Islet precursor cell (in vitro differentiated cells): ENCODE results near the gene ADK.
"Not testable (repeated sequence)": the region's sequence is repeated elsewhere in the genome, so short reads cannot be mapped to it uniquely, and the experiment has no call there.

Source experiments
- DNase-seq: peaks from one replicate; pipeline ENCODE4 v3.0.0-alpha.2; 2018

Gene ADK

DNA sequence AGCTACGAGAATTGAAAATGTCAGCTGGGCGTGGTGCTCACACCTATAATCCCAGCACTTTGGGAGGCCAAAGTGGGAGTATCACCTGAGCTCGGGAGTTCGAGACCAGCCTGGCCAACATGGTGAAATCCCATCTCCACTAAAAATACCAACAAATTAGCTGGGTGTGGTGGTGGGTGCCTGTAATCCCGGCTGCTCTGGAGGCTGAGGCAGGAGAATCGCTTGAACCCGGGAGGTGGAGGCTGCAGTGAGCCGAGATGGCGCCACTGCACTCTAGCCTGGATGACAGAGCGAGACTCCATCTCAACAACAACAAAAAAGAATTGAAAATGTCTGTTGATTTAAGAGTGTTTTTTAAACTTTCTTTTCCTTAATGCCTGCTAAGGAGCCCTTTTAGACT lies 4.0 kb upstream of the ADK start:
- DNase-seq, result not testable (repeated sequence)

DNA sequence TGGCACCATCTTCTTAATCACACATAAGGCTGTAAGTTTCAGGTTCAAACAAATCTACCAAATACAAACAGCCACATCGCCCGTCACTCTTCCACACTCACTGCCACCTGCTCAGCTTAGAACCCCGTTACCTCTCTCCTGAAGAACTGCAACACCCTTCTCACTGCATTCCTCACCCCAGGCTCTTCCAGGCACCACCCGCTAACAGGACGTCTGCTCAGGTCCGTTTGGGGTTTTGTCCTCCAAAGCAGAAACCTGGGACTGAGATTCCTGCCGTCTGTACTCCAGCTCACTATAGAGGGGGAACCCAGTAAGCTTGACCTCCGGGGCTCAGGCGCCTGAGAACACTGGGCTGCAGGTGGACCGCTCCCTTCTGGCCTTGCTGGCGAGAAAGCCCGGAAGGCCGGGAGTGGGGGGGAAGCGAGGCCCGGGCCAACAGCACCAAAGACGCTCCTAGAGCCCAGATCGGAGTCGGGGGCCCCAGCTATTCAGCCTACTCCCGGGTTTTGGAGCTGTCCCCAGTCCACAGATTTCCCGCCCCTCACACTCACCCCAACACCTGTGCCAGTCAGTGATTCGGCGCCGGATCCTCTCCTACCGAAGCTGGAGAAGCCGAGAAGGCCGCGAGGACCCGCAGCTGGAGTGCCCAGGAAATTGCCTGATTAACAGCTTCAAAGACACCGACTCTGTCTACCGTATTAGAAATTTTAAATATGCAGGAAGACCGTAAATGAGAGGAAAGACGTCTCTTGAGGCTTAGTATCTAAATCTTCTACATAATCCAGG lies 624 bp upstream of the ADK start, which contains the start of gene AP3M1:
AP3M1 (minus strand) TSS at position 625 of the 786 bp plus-strand sequence. CDS start 12,449 bp downstream, outside the sequence.
- peak; percentile 88 for DNase-seq

DNA sequence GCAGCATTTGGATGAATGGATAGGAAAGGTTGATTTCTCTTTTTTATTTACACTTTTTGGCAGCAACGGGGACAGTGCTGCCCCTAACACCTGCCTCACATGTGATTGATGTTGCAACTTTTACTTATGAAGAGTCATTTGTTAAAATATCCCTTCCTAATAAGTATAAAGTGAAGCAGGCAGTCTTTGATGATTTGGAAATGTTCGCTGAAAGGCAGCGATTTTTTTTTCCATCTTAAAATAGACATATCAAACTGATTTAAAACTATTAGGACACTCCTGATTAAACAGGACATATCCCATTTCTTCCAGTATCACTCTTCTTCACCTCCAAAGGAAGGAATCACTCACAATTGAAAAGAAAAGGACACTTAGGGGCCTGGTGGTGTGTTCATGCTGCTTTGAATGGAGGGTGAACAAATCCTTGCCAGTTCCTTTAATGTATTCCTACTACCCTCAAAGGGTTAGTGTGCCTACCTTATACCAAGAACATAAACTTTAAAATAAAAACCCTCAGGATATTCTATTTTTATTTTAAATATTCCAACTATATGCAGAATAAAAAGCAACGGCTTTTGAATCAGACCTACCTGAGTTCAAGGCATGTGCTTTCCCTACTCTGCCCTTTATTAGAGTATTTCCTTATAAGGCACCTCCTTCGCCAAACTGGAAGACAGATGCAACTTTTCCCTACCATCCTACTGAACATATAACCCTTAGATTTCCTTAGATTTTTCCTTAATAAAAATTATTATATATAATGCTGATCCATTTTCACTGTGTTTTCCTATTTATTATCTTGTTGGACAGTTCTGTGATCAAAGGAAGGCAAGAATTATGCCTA lies 1.1 kb downstream of the ADK start:
- no peak for DNase-seq

DNA sequence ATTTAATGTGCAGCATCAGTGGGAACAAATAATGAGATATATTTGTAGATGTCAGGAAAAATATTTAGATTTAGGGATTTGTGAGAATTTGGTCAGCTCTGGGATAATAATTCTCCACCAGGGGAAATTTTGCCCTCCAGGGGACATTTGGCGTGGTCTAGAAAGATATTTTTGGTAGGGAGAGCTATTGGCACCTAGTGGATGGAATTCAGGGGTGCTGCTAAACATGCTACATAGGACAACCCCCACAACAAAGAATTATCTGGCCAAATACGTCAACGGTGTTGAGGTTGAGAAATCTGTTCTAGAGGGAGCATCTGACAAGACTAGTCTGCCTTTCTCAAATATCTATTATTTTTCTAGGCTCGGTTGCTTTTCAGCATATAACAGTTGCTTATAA lies 2.1 kb downstream of the ADK start:
- no peak for DNase-seq

DNA sequence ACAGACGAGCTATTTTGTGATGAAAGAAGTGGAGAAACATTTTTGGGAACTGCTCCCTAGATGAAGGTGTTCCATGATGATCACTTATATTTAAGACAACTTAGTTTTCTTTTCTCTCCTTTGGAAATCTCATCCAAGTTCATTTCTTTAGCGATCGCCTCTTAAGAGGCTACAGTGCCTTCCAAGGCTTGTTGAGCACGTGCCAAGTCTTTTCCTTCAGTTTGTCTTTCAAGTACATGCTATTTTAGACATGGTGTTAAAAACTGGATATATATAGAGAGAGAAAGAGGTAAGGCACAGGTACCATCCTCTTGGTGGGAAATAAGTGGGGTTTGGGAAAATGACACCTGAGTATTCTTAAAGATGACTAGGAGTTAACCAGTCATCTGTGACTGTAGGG lies 2.7 kb downstream of the ADK start:
- no peak for DNase-seq

DNA sequence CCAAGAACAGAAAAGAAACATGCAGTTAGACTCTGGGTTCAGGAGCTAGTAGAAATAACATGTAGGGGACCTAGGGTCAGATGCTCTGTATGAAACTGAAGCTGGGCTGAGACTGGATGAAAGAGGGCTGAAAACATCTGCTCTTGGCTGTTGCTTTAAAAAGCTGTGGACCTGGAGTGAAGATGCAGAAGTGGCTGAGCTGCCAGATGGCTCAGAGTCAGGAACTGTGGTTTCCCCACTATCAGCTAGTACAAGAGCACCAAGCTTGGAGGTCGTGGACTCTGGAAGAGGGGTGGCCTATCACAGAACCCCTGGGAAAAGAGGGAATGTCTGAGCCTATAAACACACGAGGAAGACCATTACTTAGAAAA lies 5.9 kb downstream of the ADK start:
- DNase-seq, result no peak

DNA sequence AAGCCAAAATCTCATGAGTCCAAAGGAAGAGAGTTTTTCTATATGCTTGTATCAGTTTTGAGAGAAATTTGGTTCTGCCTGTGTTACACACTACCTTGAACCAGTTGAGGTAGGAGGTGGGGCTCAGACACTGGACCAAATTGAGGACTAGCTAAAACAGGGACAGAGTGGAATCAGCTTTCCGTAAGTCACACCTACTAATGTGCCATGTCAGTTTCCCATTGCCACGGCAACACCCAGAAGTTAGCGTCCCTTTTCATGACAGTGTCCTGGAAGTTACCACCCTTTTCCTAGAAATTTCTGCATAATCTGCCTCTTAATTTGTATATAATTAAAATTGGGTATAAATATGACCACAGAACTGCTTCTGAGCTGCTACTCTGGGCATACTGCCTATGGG lies 9.0 kb downstream of the ADK start:
- no peak for DNase-seq

DNA sequence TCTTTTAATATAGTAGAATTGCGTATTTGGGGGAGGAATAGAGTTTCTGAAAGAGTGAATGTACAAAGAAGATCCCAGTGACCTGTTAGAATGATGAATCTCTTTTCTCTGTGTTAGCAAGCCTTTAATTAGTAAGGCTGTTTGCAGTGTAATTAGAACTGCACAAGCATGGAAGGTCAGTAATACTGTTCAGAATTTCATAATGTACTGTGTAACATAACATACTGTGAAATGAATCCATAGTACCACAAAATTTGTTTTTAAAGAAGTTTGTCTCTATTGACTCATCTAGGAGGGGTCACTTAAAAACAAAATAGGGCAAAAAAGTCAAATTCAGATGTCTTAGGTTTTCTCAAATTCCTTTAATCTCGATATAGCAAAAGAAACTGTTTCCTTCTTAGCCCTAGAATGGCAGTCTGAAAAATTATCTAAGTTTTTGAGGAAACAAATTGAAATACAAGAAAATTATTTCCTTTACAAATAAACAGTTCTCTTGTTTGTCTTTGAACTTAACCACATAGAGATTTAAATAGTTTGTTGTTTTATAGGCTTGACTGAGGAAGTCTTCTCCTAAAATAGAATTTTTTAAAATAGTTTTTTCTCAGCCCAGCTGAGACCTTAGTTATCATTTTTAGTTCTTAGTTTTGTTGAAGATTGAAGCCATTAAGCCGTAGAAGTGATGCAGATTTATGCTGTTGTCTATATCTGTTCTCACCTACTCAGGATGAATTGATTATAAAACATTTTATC lies 12.5 kb downstream of the ADK start:
- no peak for DNase-seq

DNA sequence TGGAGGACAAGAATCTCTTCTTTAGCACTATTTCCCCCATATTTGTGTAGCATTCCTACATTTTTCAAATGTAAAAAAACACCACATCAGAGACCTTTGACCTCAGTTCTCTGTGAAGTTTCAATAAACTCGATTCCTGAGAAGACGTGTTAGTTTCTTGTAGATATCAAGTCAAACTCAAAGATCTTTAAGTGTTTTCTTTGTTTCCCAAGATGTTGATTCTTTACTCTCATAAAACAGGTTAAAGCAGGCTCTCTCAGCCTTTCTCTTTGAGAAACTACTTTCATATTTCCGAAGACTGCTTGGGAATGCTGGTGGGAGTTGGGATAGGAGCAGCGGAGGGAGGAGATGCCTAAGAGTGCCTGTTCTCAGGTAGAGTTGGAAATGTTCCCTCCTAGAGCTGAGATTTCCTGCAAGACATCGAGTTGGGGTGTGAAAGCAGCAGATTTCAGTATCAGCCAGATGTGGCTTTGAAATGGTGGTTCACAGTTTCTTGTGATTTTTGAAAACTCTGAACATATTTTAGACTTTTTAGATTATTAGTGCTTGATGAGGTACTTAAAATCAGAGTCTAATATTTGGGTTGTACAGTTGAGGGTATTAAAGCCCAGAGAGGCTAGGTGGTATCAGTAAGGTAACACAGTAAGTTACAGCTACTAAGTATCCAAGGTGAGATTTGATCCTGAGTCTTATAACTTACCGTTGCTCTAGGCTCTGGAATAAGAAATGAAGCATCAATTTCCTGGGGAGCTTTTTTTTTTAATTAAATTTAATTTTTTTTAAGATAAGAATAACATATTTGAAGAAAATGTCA lies 13.9 kb downstream of the ADK start:
- no peak for DNase-seq

DNA sequence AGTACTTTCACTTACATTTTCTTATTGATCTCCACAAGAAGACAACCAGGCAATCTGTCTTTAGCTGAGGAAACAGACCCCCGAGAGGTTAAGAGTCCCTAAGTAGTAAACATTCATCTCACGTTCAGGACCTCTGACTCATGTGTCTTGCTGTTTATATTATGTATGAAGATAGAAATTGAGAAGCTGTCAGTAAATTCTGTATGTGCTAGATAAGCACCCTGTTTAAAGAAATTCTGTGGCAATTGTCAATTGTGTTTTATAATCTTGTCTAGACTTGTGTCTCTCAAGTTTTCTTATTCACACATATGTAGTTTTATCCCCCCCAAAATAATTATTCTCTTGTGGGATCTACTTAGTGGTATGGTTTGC lies 14.5 kb downstream of the ADK start:
- DNase-seq, result no peak

DNA sequence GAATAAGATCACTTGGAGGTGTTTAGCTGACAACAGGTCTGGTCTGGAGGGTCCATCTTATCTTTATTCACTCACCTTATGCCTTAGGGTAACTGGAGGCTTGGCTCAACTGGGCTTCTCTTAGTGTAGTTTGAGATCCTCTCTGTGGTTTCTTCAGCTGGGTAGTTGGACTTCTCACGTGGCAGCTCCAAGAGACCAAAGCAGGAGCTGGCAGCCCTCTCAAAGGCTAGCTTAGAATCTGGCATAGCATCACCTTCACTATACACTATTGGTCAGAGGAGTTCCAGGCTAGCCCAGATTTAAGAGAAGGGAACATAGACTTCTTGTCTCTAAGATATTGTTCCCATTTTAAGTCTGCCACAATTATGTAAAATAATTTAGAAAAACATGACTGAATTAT lies 16.4 kb downstream of the ADK start:
- DNase-seq, result no peak

DNA sequence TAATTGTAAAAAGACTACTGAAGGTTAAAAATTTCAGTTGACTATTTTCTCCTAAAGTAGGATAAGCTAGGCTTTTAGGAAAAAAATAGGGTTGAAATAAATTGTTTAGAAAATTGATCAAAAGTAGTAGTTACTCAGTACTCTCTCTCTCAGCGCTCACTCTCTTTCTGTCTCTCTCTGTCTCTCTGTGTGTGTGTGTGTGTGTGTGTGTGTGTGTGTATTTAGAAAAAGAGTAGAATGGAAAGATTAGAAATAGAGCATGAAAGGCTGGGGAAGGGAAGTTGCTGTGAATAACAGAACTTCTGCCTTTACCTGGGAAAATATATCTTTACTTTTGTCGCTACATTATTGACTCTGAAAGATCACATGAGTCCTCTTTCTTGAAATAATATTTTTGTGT lies 20.6 kb downstream of the ADK start:
- DNase-seq, result no peak

DNA sequence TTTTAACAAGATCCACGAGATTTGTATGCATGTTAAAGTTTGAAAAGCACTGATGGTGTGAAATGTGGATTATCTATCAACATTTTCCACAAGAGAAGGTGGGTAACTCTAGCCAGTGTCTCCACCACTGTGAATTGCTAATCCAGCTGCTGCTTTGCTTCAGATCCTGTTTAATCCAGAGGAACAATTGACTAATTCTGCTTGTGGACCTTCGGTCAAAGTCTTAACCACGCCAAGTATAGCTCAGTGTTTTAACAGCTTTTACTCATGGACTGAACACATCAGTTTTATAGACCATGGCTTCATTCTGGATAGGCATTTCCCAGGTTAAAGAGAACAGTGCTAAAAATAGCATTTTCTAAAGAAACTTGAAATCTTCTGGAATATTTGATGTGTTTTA lies 23.5 kb downstream of the ADK start:
- DNase-seq, result no peak

DNA sequence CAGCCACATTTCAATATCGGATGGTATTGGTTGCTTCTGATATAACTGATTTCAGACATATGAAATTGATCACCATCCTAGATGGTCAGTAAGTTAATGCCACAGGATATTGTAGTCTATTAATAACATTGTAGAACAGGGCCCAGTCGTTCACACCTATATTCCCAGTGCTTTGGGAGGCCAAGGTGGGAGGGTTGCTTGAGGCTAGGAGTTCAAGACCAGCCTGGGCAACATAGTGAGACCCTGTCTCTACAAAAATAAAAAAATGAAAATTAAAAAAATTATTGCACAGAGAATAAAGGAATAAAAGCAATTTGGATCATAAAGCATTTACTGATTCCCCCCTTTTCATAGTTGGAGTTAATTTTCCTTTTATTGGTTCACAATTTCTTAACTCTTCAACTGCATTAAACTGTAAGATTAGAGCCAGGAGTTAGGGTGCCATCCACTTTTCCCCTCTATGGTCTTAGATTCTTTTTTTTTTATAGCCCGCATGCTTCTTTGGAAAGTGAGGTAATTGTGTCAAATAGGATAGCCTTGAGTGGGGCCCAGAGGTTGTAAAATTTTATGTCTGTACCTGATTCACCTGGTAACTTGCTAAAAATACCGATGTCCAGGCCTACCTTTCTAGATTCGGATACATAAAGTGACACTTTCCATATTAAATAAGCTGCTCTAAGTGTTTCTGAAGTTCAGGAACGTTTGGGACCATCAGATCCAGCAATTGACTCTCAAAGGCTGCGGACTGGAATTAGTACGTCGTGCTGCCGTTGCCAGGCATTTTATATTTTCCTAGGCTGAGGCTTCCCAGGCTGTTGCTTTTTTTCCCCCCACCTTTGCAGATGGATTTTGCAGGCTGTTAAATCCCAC lies 24.7 kb downstream of the ADK start:
- DNase-seq, result no peak

DNA sequence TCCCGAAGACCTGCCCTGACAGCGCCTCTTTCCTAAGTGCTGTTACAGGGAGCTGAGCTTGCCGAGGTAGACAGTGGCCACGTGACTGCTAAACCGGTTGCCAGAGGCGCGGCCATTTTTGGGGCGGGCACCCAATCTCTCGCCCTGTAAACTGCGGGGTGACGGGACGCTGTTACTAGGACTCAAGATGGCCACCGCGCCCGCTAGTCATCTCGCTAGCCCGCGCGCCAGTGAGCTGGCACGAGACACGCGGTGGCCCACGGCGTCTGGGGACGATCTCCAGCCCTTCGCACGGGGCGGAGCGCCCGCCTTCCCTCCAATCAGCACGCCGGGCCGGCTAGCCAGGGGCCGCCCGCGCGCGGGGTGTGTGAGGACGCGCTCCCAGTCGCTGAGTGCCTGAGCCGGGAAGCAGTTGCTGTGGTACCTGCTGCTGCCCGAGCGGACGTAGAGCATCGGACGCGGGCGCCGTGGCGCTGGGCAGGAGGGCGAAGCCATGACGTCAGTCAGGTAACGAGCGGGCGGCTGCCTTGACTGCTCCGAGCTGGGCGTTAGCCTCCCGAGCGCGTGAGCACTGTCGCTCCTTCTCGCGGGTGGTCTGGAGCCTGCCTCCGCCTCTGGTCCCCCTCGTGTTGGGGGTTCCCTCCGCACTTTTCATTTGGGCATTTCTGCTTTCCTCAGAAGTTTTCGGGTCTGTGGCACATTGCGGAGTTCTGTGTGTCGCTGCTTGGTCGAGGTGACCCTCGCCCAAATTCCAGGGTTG lies 25.5 kb downstream of the ADK start:
- peak; percentile 98 for DNase-seq

DNA sequence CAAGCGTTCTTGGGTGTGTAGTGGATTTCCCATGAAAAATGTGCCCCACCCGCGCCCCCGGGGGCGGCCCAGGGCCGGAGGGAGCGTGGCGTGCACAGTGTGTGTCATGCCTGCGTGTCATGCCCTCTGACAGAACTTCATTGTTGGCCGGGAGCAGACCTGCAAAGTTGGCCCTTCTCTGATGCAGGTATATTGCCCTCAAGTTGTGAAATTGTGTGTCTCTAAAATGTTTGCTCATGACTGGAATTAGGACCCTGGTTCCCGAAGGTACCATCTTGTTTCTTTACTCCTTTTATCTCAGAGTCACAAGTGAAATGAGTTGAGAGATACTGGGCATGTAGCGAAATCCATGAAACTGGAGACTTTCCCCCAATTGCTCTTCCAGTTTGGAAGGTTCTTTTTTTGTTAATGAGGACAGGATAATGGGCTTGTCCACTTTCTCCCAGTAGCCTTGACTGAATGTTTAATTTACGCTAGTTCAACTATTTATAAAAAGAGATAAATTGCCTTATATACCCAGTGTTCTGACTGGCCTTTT lies 26.2 kb downstream of the ADK start:
- peak; percentile 73 for DNase-seq

DNA sequence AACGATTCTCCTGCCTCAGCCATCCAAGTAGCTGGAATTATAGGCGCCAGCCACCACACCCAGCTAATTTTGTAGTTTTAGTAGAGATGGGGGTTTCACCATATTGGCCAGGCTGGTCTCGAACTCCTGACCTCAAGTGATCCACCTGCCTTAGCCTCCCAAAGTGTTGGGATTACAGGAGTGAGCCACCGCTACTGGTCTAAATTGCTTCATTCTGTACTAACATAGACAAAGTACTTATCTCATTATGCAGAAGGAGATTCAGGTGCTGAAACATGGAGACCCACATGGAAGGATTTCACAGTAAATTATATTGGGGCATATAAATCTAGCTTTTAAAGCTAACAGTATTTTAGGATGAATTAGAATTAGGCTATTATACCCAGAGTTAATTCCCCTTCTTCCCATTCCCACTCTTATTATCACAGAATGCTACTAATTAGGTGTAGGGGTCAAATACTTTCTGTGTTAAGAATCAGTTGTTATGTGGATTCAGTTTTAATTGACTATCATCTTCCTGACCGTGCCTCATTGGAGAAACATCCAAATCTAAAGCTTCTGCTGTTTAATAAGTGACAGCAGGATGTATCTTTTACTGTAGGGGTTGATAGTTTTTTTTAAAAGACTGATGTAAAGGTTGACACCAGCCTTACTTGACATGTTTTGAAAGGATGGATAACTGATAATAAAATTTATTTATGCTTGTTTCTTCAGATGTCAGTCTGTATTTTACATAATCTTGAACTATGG lies 27.2 kb downstream of the ADK start:
- DNase-seq, result no peak

DNA sequence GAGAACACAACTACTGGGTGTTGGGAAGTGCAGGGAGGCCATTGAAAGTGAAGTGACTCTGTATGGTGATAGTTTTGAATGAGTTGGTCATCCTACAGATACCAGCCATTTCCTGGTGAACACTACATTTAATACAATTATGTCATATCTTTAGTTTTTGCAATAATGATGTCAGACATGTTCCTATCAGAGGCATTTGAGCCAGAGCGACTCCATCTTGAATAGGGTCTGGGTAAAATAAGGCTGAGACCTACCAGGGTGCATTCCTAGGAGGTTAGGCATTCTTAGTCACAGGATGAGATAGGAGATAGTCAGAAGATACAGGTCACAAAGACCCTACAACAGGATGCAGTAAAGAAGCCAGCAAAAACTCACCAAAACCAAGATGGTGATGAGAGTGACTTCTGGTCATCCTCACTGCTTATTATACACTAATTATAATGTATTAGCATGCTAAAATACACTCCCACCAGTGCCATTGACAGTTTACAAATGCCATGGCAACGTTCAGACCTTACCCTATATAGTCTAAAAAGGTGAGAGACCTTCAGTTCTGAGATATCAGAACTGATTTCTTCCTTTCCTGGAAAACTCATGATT lies 28.2 kb downstream of the ADK start:
- DNase-seq, result no peak

DNA sequence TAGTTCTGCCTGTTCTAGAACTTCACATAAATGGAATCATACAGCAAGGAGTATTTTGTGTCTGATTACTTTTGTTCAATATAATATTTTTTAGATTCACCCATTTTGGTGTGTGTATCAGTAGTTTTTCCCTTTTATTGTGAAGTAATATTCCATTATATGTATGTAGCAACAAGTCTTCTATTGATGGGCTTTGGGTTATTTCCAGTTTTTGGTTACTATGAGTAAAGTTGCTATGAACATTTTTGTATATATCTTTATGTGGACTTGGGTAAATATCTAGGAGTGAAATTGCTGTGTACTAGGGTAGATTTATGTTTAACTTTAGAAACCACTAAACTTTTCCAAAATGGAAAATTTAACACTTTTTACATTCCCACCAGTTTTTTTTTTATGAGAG lies 35.7 kb downstream of the ADK start:
- DNase-seq, result no peak
